Measurements from ENCODE around the gene LGALS9B.
"Not testable (repeated sequence)": the region's sequence is repeated elsewhere in the genome, so short reads cannot be mapped to it uniquely, and the experiment has no call there.

Gene LGALS9B

GRCh38 chr17:20466553-20466952, 786 bp downstream of the LGALS9B start:
- H3K9me3 ChIP-seq (ENCODE audit: severe bottlenecking); H3K36me3 ChIP-seq (ENCODE audit: low read depth); DNase-seq (ENCODE audit: low spot score); H3K27ac ChIP-seq (ENCODE audit: poor library complexity, severe bottlenecking); H3K4me3 ChIP-seq (ENCODE audit: severe bottlenecking); H3K4me1 ChIP-seq (ENCODE audit: insufficient read depth, poor library complexity, severe bottlenecking); ATAC-seq (ENCODE audit: low read depth); H3K27me3 ChIP-seq (ENCODE audit: insufficient read depth, poor library complexity, severe bottlenecking): not testable (repeated sequence)

GRCh38 chr17:20465535-20465934, 1.8 kb downstream of the LGALS9B start:
- not testable (repeated sequence) for H3K9me3 ChIP-seq (ENCODE audit: severe bottlenecking); H3K27me3 ChIP-seq (ENCODE audit: insufficient read depth, poor library complexity, severe bottlenecking); H3K36me3 ChIP-seq (ENCODE audit: low read depth); H3K4me3 ChIP-seq (ENCODE audit: severe bottlenecking); H3K27ac ChIP-seq (ENCODE audit: poor library complexity, severe bottlenecking); DNase-seq (ENCODE audit: low spot score); ATAC-seq (ENCODE audit: low read depth); H3K4me1 ChIP-seq (ENCODE audit: insufficient read depth, poor library complexity, severe bottlenecking)

- H3K4me3 ChIP-seq (ENCODE audit: severe bottlenecking); DNase-seq (ENCODE audit: low spot score): not testable (repeated sequence)
- peak; percentile 35; the same call in 1 of the 3 replicates for ATAC-seq (ENCODE audit: low read depth)
Measured at GRCh38 chr17:20464854-20465414, 2.4 kb downstream of the LGALS9B start.

GRCh38 chr17:20462158-20462557, 5.2 kb downstream of the LGALS9B start:
- not testable (repeated sequence) for DNase-seq (ENCODE audit: low spot score); H3K36me3 ChIP-seq (ENCODE audit: low read depth); H3K4me1 ChIP-seq (ENCODE audit: insufficient read depth, poor library complexity, severe bottlenecking); ATAC-seq (ENCODE audit: low read depth); H3K27ac ChIP-seq (ENCODE audit: poor library complexity, severe bottlenecking); H3K9me3 ChIP-seq (ENCODE audit: severe bottlenecking); H3K27me3 ChIP-seq (ENCODE audit: insufficient read depth, poor library complexity, severe bottlenecking); H3K4me3 ChIP-seq (ENCODE audit: severe bottlenecking)

More at GRCh38 chr17:20464854-20465414, 2.4 kb downstream of the LGALS9B start:
- not testable (repeated sequence) for H3K36me3 ChIP-seq (ENCODE audit: low read depth); H3K27me3 ChIP-seq (ENCODE audit: insufficient read depth, poor library complexity, severe bottlenecking); H3K4me1 ChIP-seq (ENCODE audit: insufficient read depth, poor library complexity, severe bottlenecking); H3K9me3 ChIP-seq (ENCODE audit: severe bottlenecking); H3K27ac ChIP-seq (ENCODE audit: poor library complexity, severe bottlenecking)

GRCh38 chr17:20457848-20458381, 9.4 kb downstream of the LGALS9B start:
- ATAC-seq (ENCODE audit: low read depth); DNase-seq (ENCODE audit: low spot score); H3K4me1 ChIP-seq (ENCODE audit: insufficient read depth, poor library complexity, severe bottlenecking): not testable (repeated sequence)

GRCh38 chr17:20455106-20455505, 12.2 kb downstream of the LGALS9B start:
- not testable (repeated sequence) for H3K4me3 ChIP-seq (ENCODE audit: severe bottlenecking); DNase-seq (ENCODE audit: low spot score); H3K9me3 ChIP-seq (ENCODE audit: severe bottlenecking); H3K4me1 ChIP-seq (ENCODE audit: insufficient read depth, poor library complexity, severe bottlenecking); H3K36me3 ChIP-seq (ENCODE audit: low read depth); ATAC-seq (ENCODE audit: low read depth); H3K27ac ChIP-seq (ENCODE audit: poor library complexity, severe bottlenecking); H3K27me3 ChIP-seq (ENCODE audit: insufficient read depth, poor library complexity, severe bottlenecking)

More at GRCh38 chr17:20457848-20458381, 9.4 kb downstream of the LGALS9B start:
- not testable (repeated sequence) for H3K4me3 ChIP-seq (ENCODE audit: severe bottlenecking); H3K27me3 ChIP-seq (ENCODE audit: insufficient read depth, poor library complexity, severe bottlenecking); H3K27ac ChIP-seq (ENCODE audit: poor library complexity, severe bottlenecking); H3K9me3 ChIP-seq (ENCODE audit: severe bottlenecking); H3K36me3 ChIP-seq (ENCODE audit: low read depth)

- not testable (repeated sequence) for H3K4me3 ChIP-seq (ENCODE audit: severe bottlenecking); H3K27ac ChIP-seq (ENCODE audit: poor library complexity, severe bottlenecking); H3K4me1 ChIP-seq (ENCODE audit: insufficient read depth, poor library complexity, severe bottlenecking); H3K27me3 ChIP-seq (ENCODE audit: insufficient read depth, poor library complexity, severe bottlenecking); ATAC-seq (ENCODE audit: low read depth); DNase-seq (ENCODE audit: low spot score); H3K9me3 ChIP-seq (ENCODE audit: severe bottlenecking); H3K36me3 ChIP-seq (ENCODE audit: low read depth)
Measured at GRCh38 chr17:20453820-20454434, 13.4 kb downstream of the LGALS9B start.

GRCh38 chr17:20450852-20451251, 16.5 kb downstream of the LGALS9B start:
- not testable (repeated sequence) for H3K36me3 ChIP-seq (ENCODE audit: low read depth); DNase-seq (ENCODE audit: low spot score); H3K9me3 ChIP-seq (ENCODE audit: severe bottlenecking); H3K27me3 ChIP-seq (ENCODE audit: insufficient read depth, poor library complexity, severe bottlenecking); ATAC-seq (ENCODE audit: low read depth); H3K4me3 ChIP-seq (ENCODE audit: severe bottlenecking); H3K27ac ChIP-seq (ENCODE audit: poor library complexity, severe bottlenecking); H3K4me1 ChIP-seq (ENCODE audit: insufficient read depth, poor library complexity, severe bottlenecking)

- not testable (repeated sequence) for ATAC-seq (ENCODE audit: low read depth); DNase-seq (ENCODE audit: low spot score); H3K36me3 ChIP-seq (ENCODE audit: low read depth)
Measured at GRCh38 chr17:20447534-20448321, 19.6 kb downstream of the LGALS9B start.

GRCh38 chr17:20446895-20447294, 20.4 kb downstream of the LGALS9B start:
- DNase-seq (ENCODE audit: low spot score); H3K27ac ChIP-seq (ENCODE audit: poor library complexity, severe bottlenecking); H3K27me3 ChIP-seq (ENCODE audit: insufficient read depth, poor library complexity, severe bottlenecking); H3K36me3 ChIP-seq (ENCODE audit: low read depth); H3K4me1 ChIP-seq (ENCODE audit: insufficient read depth, poor library complexity, severe bottlenecking); H3K9me3 ChIP-seq (ENCODE audit: severe bottlenecking); H3K4me3 ChIP-seq (ENCODE audit: severe bottlenecking): not testable (repeated sequence)
- 0 out of 3 replicates have a peak, but pooled peaks have one; percentile 25 for ATAC-seq (ENCODE audit: low read depth)

More at GRCh38 chr17:20447534-20448321, 19.6 kb downstream of the LGALS9B start:
- not testable (repeated sequence) for H3K4me1 ChIP-seq (ENCODE audit: insufficient read depth, poor library complexity, severe bottlenecking); H3K9me3 ChIP-seq (ENCODE audit: severe bottlenecking); H3K27me3 ChIP-seq (ENCODE audit: insufficient read depth, poor library complexity, severe bottlenecking); H3K27ac ChIP-seq (ENCODE audit: poor library complexity, severe bottlenecking); H3K4me3 ChIP-seq (ENCODE audit: severe bottlenecking)

GRCh38 chr17:20444581-20445236, 22.6 kb downstream of the LGALS9B start:
- H3K9me3 ChIP-seq (ENCODE audit: severe bottlenecking); H3K27me3 ChIP-seq (ENCODE audit: insufficient read depth, poor library complexity, severe bottlenecking); DNase-seq (ENCODE audit: low spot score); H3K4me1 ChIP-seq (ENCODE audit: insufficient read depth, poor library complexity, severe bottlenecking); ATAC-seq (ENCODE audit: low read depth); H3K27ac ChIP-seq (ENCODE audit: poor library complexity, severe bottlenecking); H3K36me3 ChIP-seq (ENCODE audit: low read depth); H3K4me3 ChIP-seq (ENCODE audit: severe bottlenecking): not testable (repeated sequence)
